HG02870 (cell line): ENCODE measurements around the gene SLC25A41.
"Not testable (repeated sequence)": the region's sequence is repeated elsewhere in the genome, so short reads cannot be mapped to it uniquely, and the experiment has no call there.

Experiments used
- ATAC-seq: cut with Tn5 transposase; IDR thresholded peaks from one replicate; pipeline ENCODE4 v1.9.1; 2021; ENCODE audit warnings: mild to moderate bottlenecking, moderate library complexity; ENCODE audit not compliant: unreplicated experiment

SLC25A41 gene

DNA sequence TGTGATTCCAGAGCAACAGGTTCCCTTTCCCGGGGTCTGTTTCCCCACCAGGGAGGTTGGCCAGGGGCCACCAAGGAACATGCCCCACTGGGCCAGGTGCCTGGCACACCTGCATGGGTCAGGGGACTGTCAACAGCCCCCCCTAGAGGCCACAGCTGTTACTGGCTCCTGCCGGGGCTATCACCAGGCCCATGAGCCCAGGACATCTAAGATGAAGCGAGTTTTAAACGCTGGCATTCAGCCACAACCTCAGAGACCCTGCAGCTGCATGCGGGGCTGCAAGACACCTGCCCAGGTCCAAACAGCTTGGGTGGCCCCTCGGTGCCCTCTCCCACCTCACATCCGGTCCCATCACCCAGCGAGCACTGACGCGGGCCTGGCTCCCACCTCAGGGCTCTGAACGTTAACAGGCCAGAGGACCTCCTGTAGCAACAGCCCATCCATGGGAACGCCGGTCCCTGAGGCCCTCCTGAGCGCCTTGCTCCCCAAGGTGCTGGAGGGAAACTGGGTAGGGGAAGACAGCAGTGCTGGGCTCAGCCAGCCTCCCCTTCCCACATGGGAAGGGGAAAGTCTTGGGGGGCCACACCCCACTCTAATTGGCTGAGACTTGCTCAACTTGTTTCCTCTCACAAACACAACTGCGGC, 21.0 kb downstream of the SLC25A41 start:
- no peak for ATAC-seq

DNA sequence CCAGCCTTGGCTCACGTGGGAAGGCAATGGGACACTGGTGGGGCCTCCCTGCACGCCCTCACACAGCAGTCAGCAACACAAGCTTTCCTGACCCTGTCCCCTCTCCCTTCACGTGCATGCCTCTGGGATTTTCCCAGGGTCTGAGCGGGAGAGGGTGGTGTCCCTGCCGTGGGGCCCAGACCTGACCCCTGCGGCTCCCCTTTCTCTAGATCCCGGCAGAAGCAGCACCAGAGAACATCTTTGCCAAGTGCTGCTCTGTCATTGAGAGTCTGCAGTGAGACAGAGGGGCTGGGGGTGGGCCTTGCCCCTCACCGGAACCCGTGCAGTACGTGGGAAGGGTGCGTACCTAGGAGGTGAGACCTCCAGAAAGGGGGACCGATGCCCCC, 21.5 kb downstream of the SLC25A41 start:
- ATAC-seq, result no peak

DNA sequence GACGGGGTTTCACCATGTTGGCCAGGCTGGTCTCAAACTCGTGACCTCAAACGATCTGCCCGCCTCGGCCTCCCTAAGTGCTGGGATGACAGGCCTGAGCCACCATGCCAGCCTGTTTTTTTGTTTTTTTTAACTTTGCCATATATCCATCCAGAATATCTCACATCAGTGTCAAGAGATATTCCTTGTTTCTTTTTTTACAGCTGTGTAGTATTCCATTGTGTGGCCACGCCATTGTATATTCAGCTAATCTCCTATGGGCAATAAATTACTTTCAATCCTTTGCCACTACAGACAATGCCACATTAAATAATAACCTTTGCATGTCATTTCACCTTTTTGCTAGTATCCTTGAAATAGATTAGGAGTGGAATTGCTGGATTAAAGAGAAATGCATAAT, 24.2 kb downstream of the SLC25A41 start:
- no peak for ATAC-seq

DNA sequence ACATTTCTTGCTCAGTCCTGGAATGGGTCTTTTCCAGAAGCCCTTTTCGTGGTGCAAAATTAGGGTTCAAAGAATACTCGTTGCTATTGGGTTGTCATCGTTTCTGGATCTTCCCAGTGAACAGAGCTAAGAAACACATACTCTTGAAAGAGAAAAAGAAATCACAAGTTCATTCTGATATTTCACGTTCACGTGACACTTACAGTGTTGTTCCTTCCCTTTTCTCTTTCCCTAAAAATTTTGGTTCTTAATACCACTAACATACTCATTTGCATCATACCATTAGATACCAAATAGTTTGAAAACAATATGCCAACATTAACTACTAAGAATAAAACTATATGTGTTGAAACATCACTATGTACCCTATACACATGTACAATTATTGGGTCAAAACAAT, 27.2 kb downstream of the SLC25A41 start:
- ATAC-seq, result no peak

DNA sequence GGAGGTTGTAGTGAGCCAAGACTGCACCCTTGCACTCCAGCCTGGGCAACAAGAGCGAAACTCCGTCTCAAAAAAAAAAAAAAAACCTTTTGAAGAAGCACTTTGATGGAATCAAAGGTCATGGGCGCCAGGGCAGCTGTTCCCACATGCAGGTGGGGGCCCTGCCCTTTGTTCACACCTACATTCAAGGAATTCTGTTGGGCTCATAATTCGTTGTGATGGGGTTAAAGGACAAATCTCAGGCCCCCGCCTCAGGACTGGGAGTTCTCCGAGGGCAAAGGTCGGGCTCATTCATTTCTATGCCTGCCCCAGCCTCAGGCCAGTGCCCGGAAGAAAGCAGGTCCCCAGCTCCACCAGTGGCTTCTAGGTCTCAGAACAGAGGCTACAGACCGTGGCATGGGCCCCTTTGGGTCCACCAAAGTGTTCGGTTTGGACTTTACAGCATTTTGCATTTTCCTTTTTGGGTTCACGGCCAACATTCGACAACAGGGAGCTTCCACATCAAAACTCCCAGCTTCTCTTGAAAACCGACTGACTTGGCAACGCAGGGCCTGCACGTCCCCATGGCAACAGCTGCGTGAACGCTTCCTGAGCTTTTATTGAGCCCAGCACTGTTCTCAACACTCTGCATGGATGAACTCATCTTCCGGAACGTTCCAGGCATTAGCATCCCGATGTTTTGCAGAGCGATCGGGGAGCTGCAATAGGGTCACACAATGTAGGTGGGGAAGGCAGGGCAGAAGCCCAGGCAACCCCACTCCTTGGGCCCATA, 30.5 kb downstream of the SLC25A41 start:
- no peak for ATAC-seq

DNA sequence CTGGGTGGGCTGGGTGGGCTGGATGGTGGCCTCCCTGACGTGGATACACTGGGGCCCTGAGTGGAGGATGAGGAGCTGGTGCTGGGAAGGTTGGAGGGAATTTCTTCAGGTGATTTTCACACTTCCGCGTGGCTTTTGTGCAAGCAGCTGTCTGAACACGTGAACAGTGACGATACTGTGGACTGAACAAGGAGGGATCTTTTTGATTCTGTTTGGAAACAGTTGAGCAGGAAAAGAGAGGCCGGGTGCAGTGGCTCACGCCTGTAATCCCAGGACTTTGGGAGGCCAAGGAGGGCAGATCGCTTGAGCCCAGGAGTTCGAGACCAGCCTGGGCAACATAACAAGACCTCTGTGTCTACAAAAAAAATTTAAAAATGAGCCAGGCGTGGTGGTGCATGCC, 31.5 kb downstream of the SLC25A41 start:
- ATAC-seq, result no peak

DNA sequence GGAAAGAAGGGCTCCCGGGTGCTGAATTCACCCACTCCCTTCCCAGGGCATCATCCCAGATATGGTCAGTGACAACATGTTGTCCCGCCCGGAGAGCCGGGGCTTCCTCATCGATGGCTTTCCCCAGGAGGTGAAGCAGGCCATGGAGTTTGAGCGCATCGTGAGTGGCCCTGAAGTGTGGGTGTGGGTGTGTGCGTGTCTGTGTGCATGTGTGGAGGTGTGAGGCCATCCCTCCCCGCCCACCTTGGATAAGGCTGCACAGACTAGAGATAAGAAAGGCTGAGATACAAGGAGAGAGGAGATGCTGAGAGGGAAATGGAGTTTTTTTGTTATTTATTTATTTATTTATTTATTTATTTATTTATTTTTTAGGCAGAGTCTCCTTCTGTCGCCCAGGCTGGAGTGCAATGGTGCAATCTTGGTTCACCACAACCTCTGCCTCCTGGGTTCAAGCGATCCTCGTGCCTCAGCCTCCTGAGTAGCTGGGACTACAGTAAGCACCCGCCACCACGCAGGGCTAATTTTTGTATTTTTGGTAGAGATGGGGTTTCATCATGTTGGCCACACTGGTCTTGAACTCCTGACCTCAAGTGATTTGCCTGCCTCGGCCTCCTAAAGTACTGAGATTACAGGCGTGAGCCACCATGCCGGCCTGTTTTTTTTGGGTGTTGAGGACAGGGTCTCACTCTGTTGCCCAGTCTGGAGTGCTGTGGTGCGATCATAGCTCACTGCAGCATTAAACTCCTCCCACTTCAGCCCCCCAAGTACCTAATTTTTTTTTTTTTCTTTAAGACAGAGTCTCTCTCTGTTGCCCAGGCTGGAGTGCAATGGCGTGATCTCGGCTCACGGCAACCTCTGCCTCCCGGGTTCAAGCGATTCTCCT, 33.3 kb downstream of the SLC25A41 start:
- ATAC-seq, result not testable (repeated sequence)

DNA sequence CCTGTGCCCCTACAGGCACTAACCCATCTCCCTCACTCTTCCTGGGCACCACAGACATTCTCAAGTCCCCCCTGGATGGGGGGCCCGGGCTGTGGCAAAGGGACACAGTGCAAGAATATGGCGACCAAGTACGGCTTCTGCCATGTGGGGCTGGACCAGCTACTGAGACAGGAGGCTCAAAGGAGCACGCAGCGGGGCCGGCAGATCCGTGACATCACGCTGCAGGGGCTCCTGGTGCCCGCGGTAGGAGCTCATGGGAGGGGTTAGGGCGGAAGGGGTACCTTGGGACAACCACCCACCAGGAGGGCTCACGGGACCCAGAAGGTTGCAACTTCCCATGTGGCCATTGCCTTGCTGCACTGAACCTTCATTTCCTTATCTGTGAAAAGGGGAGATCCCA, 37.3 kb downstream of the SLC25A41 start:
- no peak for ATAC-seq

DNA sequence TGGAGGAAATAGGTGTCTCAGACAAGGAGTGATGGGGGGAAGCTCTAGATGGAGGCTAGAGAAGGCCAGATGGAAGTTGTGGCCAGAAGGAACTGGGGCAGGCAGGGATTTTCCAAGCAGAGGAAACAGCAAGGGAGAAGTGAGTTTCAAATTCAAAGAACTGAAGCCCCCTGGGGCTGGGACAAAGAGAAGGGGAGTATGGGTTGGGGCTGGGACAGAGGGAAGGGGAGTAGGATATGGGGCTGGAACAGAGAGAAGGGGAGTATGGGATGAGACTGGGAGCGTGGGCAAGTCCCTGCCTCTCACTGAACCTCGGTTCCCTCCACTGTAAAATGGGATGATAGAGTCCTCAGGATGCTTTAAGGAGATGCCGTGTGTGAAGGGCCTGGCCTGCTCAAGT, 38.7 kb downstream of the SLC25A41 start:
- ATAC-seq, result no peak

DNA sequence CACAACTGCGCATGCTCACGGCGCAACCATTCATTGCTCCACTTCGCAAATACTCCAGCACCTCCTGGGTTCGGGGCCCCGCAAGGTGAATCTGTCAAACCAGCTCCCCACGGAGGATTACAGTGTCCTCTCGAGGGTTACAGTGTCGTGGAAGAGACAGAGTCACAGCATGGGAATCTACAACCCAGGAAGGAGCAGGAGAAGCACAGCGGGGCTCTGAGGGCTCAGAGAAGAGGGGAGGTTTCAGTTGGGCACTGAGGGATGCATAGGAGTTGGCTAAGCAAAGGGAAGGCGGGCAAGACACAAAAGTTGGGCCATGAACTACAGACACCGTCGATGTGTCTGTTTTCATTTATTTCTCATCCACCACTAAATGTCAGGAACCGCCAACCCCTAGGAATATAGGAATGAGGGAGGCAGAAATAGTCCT, 39.6 kb downstream of the SLC25A41 start:
- peak; percentile 28 for ATAC-seq

DNA sequence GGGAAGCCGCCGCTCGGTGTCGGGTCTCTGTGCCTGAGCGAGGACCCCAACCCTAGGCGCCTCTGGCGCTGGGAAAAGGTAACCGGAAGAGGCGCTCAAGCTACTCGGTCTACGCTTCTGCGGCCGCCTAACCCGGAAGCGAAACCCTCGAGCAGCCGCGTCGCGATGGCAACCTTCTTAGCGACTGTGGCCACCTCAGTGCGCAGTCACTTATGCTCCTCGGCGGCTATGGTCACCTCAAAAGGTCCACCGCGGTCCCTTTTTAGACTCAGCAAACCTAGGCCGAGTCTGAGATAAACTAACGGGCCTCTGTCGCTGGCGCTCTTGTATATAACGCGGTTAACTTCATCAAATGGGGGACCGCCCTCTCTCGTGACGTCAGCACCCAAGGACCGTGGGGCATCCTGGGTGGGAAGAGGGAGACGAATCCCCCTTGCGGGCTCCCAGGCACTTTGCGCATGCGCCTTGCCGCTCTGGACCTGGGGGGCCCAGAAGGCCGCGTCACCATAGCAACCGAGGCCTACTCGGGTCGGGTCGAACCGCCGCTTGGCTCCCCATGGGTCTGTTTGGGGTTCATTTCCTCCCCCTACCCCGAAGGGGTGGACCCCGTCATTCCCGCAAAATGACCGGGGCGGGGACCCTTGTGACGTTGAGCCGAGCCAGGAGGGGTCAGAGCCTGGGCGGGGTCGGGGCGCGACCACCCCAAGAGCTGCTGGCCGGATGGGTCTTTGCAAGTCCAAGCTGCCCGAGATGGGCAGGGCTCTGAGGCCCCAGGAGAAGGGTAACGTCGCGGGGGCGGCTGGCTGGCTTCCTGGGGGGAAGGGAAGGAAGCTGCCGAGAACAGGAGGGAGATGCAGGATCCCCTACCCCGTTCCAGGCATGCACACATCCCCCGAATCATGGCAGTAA, 40.2 kb downstream of the SLC25A41 start, which contains the start of gene GTF2F1:
Gene GTF2F1, minus strand, starts transcription at position 91 of the 909 bp plus-strand sequence. CDS start 169 bp downstream, outside the sequence.
- ATAC-seq, result peak; percentile 78

DNA sequence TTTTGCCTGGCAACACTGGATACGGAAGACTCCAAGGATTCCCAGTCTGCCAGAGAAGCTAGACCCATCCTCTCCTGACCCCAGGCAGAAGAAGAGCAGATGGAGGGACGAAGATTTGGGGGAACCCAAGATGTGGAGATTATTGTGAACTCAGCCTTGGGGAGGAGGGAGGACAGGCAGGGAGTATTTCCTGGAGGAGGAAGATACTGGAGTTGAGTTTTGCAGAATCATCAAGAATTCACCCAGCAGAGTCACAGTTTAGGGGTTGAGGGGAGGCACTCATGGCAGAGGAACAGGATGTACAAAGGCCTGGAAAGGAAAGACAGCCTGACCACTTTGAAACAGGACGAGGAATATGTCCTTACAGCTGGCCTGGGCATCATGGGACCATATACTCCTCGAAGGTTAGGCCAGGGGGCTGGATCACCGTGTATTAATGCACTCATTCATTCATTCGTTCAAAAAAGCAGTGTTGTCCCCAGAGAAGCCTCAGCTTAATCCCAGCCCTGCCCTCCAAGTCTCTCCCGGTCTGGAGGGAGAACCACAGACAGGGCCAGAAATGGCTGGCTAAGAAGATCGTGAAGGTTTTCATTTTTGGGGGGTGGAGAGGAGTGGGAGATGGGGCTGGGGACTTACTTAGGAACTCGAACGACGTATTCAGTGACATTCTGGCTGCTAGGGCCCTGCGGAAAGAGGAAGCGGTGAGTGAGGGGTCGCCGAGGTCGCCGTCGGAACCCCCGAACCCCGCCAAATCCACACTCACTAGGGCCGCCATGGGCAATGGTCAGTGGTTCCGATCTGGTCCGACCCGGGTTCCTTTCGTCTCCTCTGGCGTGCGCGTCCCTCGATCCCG, 41.1 kb downstream of the SLC25A41 start:
- no peak for ATAC-seq

DNA sequence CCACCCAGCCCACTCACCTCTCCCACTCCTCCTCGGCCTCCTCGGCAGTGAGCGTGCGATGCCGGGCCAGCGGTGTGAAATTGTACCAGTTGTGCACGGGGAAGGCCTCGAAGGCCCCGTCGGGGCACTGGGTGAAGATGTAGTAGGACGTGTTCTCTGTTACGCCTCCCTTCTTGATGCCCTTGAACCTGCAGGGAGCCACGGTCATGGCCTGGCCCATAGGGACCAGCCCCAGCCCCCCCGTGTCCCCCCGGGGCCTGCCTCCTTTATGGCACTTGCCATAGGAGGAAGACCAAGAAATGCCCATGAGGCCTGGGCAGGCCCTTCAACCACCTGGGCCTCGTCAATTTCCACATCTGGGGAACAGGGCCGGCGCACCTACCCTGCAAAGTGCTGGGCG, 46.2 kb downstream of the SLC25A41 start:
- no peak for ATAC-seq

DNA sequence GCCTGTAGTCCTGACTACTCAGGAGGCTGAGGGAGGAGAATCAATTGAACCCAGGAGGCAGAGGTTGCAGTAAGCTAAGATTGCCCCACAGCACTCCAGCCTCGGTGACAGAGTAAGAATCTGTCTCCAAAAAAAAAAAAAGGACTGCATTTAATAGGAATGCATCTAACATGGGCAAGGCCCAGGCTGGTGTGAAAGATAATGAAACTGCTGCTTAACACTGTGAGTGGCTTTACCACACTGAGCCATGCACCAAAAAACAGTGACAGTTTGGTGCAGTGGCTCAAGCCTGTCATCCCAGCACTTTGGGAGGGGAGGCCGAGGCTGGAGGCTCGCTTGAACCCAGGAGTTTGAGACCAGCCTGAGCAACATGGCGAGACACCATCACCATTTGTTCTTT, 49.2 kb downstream of the SLC25A41 start:
- ATAC-seq, result no peak

DNA sequence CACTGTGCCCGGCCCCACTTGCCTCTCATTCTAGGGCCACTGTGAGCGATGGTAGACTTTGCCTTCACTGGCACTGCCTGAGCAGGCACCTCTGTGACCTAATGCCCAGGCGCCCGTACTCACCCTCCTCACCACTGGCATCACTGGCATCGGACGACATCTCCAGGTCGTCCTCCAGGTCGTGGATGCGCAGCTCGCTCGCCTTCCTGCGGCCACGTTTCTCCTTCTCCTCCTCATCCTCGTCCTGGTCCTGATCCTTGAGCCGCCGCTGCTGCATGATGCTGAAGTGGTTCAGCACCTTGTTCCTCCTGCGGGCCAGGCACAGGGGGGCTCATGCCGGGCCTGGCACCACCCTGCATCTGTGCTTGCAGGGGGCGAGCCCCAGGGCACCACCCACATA, 50.4 kb downstream of the SLC25A41 start:
- no peak for ATAC-seq

DNA sequence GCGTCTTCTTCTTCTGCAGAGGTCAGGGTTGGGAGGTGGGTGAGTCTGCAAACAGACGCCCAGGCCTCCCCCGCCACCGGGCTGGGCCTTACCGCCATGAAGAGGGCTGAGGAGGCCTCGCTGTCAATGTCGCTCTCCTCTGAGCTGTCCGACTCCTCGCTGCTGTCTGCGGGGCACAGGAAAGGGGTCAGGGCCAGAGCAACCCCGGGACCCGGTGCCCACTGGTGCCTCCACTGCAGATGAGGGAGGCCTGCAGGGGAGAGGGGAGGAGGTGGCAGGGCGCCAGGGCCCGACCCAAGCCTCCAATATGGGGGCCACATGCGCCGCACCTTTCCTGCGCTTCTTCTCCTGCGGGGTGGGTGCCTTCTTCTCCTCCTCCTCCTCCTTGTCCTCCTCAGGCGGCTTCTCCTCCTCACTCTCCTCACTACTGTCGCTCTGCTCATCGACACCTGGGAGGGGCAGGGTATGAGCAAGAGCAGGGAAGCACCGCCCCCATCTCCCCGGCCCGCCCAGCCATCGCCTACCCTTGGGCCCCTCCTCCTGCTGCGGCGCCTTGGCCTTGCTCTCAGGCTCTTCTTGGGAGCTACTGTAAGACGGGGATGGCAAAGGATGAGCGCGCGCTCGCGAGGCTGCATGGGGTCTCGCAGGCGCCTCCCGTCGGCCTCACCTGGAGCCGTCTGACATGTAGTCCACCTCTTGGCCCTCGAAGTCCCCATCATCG, 52.4 kb downstream of the SLC25A41 start:
- no peak for ATAC-seq

DNA sequence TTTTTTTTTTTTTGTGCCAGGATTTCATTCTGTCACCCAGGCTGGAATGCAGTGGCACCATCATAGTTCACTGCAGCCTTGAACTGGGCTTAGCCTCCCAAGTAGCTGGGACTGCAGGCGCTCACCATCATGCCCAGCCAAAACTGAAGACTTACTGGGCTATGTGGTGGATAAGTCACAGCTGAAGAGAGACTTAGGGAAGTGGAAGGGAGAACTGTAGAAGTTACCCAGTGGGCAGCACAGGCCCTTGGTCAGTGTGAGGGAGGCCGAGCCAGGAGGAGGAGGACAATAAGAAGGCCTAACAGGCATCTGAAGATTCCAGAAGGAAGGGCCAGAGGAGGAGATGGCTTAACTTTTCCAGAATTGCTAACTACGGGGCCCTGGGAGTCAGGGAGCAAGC, 53.8 kb downstream of the SLC25A41 start:
- ATAC-seq, result no peak

DNA sequence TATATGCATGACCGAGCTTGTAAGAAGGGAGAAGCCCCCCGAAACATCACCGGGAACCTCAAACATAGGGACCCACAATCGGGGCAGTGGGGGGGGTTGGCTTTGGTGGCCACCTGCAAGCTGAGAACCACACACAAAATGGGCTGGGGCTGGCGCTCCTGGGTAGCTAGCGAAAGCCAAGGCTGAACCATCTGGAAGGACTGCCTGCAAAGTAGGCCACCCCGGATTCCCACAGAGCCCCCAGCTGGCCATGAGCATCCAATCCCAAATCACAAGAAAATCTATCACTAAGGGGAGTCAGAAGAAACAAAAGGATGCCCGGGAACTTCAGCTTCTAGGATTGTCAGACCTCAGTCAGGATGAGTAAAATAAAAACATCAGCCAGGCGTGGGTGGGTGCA, 55.1 kb downstream of the SLC25A41 start:
- ATAC-seq, result no peak

DNA sequence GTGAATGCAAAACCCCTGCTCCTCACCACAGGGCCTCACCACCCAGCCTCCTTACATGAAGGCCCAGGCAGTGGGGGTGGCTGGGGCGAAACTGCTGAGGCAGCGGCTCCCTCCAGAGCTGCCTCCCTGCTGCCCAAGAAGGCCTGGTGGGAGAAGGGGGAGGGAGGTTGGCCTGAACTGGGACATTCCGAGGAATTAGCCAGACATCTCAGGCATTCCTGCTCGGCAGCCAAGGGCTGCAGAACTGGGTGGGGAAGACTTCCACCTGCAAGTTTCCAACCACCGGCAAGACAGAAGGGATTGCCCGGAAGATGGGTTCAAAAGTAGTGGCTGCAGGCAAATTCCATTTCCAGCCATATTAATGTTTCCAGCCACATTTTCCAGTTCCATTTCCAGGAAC, 55.5 kb downstream of the SLC25A41 start:
- no peak for ATAC-seq
